ENCODE results near the gene CACNB4. TPM values are rescaled to one million over a fixed set of nuclear protein-coding genes. Genes with fewer than 3 reads are reported as not detected.

Gene CACNB4
- polyA plus RNA-seq, 1 of the 3 experiments (the other 2 are of a cell fraction), result 0.18 TPM

DNA sequence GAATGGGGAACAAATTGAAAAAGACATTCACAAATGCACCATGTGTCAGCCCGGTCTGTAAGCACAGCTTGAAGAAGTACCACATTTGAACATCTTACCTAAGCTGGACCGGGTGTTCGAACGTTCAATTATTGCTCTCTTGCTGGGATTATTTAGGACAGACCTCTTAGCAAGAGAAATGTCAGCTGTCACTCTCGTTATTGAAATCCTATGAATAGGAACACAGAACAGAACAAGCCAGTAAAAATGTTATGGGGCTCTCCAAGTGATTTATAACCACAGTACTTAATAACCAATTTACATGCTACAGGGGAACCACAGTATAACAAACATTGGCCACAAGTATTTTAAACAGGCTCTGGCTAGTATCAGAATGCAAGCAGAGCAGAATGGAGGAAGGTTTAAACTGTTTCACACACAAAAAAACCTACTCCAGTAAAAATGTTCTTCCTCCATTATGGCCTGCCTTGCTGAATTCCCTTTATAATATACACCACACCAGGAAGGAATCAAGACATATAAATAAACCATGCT is 238.2 kb downstream of the CACNB4 start:
- Histone ChIP-seq H3K4me3 (ENCODE audit: low read depth in 2 of 2, low read length in 1 of 2) (no peak overlapping the region), H3F3A (replicated peaks; ENCODE audit: insufficient read depth) (no peaks in the 10 kb centered on the region), H3K4me2 (no peak overlapping the region), H4K20me1 (ENCODE audit: insufficient read depth) (no peaks in the 10 kb centered on the region), H3K9me3 (no peaks in the 10 kb centered on the region), H3K9me2 (no peaks in the 10 kb centered on the region), H3K79me2 (ENCODE audit: insufficient read depth) (no peaks in the 10 kb centered on the region), H3K36me3 (replicated peaks in 1 of 2; ENCODE audit: control insufficient read depth in 1 of 2, insufficient read depth in 2 of 2, low read length in 1 of 2) (no peaks in the 10 kb centered on the region), H3K27ac (ENCODE audit: low read depth in 2 of 2, low read length in 1 of 2) (no peak overlapping the region), H3K9ac (no peak overlapping the region), H3K27me3 (ENCODE audit: insufficient read depth) (no peaks in the 10 kb centered on the region), H2AFZ (ENCODE audit: low read depth) (no peak overlapping the region), H3K4me1 (ENCODE audit: control insufficient read depth in 1 of 2, insufficient read depth in 2 of 2, low read depth in 1 of 2, low read length in 1 of 2) (no peaks in the 10 kb centered on the region)
- ChIA-PET POLR2A (no interaction called here), CTCF (interaction anchor here (0.7 to 1.6 kb wide), 2 partner anchors 11 to 54 kb away, joined by 3 to 4 read pairs; no protein-coding TSS in a partner anchor)
- DNase-seq, result no peak
- TF ChIP-seq PBX3 (IDR thresholded peaks at IDR 0.05) (no peak), TEAD4 (IDR thresholded peaks at IDR 0.05; ENCODE audit: borderline replicate concordance, insufficient read depth) (no peak), SMC3 (IDR thresholded peaks at IDR 0.05; ENCODE audit: low read depth, low read length) (no peak), GATA2 (CRISPR knock-in tag; IDR thresholded peaks at IDR 0.05) (no peak), SIN3A (IDR thresholded peaks at IDR 0.05; ENCODE audit: borderline replicate concordance, low read depth, low read length) (no peak)
- 79% methylated on average over 5 of the region's 5 CpGs for WGBS (ENCODE audit: low lambda C conversion rate)

DNA sequence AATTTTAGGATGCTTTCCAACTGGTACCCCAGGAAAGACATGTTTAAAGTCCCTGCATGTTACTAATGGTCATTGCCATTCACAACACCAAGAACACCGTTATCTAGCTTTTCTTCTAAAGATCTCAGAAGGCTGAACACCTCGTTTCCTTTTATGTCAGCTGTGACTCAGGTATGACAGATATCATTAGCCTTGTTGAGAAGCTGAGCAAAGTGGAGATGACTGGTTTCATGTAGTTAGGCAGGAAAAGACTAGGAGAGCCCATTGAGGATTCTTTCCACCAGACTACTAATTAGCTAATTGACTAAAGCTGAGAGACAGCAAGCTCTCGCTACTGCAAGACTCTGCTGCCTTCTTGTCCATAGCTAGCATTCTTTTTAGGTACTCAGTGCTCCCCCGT is 238.6 kb downstream of the CACNB4 start:
- H3K4me1 ChIP-seq (ENCODE audit: control insufficient read depth in 1 of 2, insufficient read depth in 2 of 2, low read depth in 1 of 2, low read length in 1 of 2), result no peaks in the 10 kb centered on the region
- H2AFZ ChIP-seq (ENCODE audit: low read depth), result no peak overlapping the region
- no peak for DNase-seq
- no peaks in the 10 kb centered on the region for H4K20me1 ChIP-seq (ENCODE audit: insufficient read depth)
- no peaks in the 10 kb centered on the region for H3F3A ChIP-seq (replicated peaks; ENCODE audit: insufficient read depth)
- no peaks in the 10 kb centered on the region for H3K36me3 ChIP-seq (replicated peaks in 1 of 2; ENCODE audit: control insufficient read depth in 1 of 2, insufficient read depth in 2 of 2, low read length in 1 of 2)
- no peaks in the 10 kb centered on the region for H3K27me3 ChIP-seq (ENCODE audit: insufficient read depth)
- H3K9ac ChIP-seq, result no peak overlapping the region
- no peak overlapping the region for H3K4me3 ChIP-seq (ENCODE audit: low read depth in 2 of 2, low read length in 1 of 2)
- no peaks in the 10 kb centered on the region for H3K9me2 ChIP-seq
- no peaks in the 10 kb centered on the region for H3K9me3 ChIP-seq
- ChIA-PET CTCF (interaction anchor here (0.7 to 1.6 kb wide), 3 partner anchors 10 to 59 kb away, joined by 3 to 4 read pairs (median 3); no protein-coding TSS in a partner anchor), POLR2A (no interaction called here)
- TF ChIP-seq GABPA (IDR thresholded peaks at IDR 0.05; ENCODE audit: low read depth) (no peak), CHD2 (IDR thresholded peaks at IDR 0.05; ENCODE audit: low read length, partially characterized antibody) (no peak), RXRA (IDR thresholded peaks at IDR 0.05; ENCODE audit: borderline replicate concordance, low read depth) (no peak), SIN3A (IDR thresholded peaks at IDR 0.05; ENCODE audit: borderline replicate concordance, low read depth, low read length) (no peak), ELF1 (IDR thresholded peaks at IDR 0.05) (no peak), POLR2AphosphoS5 (IDR thresholded peaks at IDR 0.05; ENCODE audit: low read depth, low read length) (no peak), MAX (IDR thresholded peaks at IDR 0.05; ENCODE audit: low read depth) (no peak), CTCF (IDR thresholded peaks at IDR 0.05) (no peak), YY1 (IDR thresholded peaks at IDR 0.05; ENCODE audit: low read depth) (no peak), NRF1 (IDR thresholded peaks at IDR 0.05; ENCODE audit: low read depth, low read length) (no peak)
- H3K27ac ChIP-seq (ENCODE audit: low read depth in 2 of 2, low read length in 1 of 2), result no peak overlapping the region
- H3K4me2 ChIP-seq, result no peak overlapping the region
- no peaks in the 10 kb centered on the region for H3K79me2 ChIP-seq (ENCODE audit: insufficient read depth)
- 26% methylated on average over 4 of the region's 4 CpGs for WGBS (ENCODE audit: low lambda C conversion rate)

All from SK-N-SH (cell line).